Gastroesophageal sphincter (tissue), 3 donors: ENCODE measurements around the gene FPR3.

Experiments
- CTCF ChIP-seq, 4 experiments: fragments of 200-600 bp in 2 of 4; fragments of 450-650 bp in 2 of 4; sonication (generic) in 1 of 4; IDR thresholded peaks; one replicate each; pipeline ENCODE4 v1.5.1; 2017 to 2019; ENCODE audit warnings: antibody characterized with exemption in 4 of 4, mild to moderate bottlenecking in 2 of 4, moderate library complexity in 2 of 4
- EP300 ChIP-seq: sonication (generic); formaldehyde crosslinking; IDR thresholded peaks from one replicate; pipeline ENCODE4 v1.6.1; 2017; ENCODE audit warnings: antibody characterized with exemption, mild to moderate bottlenecking

DNA sequence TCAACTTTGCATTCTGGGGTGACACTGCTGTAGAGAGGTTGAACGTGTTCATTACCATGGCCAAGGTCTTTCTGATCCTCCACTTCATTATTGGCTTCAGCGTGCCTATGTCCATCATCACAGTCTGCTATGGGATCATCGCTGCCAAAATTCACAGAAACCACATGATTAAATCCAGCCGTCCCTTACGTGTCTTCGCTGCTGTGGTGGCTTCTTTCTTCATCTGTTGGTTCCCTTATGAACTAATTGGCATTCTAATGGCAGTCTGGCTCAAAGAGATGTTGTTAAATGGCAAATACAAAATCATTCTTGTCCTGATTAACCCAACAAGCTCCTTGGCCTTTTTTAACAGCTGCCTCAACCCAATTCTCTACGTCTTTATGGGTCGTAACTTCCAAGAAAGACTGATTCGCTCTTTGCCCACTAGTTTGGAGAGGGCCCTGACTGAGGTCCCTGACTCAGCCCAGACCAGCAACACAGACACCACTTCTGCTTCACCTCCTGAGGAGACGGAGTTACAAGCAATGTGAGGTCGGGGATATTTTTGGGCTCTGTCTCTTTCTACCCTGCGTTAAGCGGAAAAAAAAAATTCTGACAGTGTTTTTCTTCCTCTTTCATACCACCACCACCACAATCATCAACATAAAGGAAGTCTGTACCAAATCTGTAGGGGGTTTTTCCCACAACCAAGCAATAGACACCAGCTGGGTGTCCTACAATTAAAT lies 29.5 kb downstream of the FPR3 start:
- TF ChIP-seq CTCF (IDR thresholded peaks at IDR 0.05) (no peak), EP300 (no peak)
